ENCODE results near the gene ACVR1B.
"Not testable (repeated sequence)": the region's sequence is repeated elsewhere in the genome, so short reads cannot be mapped to it uniquely, and the experiment has no call there.

The ACVR1B gene

DNA sequence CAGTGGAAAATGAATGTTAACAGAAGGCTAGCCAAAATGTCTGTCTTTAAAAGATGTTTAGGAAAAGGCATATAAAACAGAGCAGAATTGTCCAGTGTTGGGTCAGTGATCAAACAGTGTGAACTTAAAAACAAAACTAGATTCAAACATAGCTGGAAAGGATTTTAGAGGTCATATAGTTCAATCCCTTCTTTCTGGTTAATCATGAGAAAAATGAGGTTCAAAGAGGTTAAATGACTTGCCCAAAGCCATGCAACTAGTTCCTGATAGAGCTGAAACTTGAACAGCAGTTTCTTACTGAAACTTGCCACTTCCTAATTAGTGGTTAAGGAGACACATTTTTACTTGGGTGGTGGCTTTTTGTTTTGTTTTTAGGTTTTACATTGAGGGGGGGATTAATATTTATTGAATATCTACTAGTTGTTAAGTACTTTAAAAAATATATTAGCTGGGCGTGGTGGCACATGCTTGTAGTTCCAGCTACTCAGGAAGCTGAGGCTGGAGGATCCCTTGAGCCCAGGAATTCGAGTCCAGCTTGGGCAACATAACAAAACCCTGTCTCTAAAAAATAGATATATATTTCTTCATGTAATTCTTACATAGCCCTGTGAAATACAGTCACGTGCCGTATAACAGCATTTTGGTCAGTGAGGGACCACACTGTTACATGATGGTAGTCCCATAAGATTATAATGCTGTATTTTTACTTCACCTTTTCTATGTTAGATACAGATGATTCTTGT, 20.4 kb downstream of the ACVR1B start:
- no peak for FAIRE-seq

DNA sequence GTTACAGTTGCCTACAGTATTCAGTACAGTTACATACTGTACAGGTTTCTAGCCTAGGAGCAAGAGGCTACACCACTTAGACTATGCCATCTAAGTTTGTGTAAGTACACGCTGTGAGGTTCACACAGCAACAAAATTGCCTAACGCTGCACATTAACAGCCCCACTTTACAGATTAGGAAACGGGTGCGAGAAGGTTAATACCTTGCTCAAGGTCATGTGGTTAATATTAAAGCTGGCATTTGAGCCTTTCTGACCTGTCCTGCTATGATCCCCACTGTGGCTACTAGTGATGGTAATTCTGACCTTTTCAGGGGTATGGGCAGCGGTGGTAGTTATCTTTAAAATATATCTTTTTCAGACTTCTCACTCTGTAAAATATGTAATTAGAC, 20.9 kb downstream of the ACVR1B start:
- no peak for FAIRE-seq

DNA sequence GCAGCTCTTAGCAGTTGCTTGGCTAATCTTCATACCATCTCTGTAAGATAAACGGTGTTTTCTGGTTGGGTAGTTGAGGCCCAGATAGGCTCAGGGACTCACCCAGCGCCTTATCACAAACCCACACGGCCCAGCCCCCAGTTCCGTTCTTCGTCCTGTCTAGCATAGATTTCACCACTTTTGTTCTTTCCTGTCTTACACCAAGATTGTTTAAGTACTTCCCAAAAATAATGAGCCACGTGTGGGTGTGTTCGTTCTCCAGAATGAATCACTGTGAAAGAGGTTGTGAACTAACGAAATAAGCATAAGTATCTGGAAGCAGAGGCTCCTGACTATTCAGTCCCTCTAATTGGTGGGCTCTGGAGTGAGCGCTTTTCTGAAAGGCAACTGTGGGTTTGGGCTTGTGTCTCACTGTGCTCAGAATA, 21.4 kb downstream of the ACVR1B start:
- no peak for FAIRE-seq

DNA sequence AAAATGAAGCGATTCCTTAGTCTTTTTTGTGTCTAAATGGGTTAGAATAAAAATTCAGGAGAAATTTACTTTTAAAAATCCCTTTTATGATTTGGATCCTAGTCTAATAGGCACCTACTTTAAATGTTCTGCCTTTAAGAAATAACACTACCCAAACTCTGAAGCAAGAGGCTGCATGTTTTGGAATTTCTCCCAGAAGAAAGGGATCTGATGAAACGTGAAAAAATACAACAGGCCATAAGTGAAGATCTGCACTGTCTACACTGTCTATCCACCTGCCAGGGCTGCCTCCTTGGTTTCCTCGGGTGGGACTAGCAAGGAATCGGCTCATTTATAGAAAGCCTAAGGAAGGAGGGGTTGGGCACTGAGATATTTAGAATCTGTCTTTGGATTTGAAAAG, 22.1 kb downstream of the ACVR1B start:
- no peak for FAIRE-seq

DNA sequence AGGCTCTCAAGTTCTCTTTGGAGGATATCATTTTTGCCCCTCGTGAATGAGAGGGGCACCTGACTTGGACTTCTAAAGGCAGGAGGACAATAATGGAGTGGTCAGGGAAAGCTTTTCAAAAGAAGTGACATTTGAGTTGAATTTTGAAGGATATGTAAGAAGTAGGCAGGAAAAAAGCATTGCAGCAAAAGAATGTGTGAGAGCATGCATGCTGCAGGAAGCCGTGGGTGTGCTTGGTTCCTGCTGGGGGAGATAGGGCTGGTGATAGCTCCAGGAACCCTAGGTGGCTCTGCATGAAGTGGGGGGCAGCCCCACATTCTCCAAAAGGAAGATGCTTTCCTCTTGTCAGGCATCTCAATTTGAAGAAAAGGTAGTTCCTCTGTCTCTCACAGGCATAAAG, 23.1 kb downstream of the ACVR1B start:
- no peak for FAIRE-seq

DNA sequence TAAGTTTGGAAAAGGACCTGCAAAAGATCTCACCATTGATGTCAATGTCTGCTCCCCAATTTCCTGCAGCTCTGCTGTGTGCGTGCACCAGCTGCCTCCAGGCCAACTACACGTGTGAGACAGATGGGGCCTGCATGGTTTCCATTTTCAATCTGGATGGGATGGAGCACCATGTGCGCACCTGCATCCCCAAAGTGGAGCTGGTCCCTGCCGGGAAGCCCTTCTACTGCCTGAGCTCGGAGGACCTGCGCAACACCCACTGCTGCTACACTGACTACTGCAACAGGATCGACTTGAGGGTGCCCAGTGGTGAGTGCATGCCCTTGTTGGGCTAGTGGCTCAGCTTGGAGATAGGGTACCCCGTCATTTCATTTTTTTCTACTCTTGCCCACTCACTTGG, 23.7 kb downstream of the ACVR1B start:
- FAIRE-seq: no peak

DNA sequence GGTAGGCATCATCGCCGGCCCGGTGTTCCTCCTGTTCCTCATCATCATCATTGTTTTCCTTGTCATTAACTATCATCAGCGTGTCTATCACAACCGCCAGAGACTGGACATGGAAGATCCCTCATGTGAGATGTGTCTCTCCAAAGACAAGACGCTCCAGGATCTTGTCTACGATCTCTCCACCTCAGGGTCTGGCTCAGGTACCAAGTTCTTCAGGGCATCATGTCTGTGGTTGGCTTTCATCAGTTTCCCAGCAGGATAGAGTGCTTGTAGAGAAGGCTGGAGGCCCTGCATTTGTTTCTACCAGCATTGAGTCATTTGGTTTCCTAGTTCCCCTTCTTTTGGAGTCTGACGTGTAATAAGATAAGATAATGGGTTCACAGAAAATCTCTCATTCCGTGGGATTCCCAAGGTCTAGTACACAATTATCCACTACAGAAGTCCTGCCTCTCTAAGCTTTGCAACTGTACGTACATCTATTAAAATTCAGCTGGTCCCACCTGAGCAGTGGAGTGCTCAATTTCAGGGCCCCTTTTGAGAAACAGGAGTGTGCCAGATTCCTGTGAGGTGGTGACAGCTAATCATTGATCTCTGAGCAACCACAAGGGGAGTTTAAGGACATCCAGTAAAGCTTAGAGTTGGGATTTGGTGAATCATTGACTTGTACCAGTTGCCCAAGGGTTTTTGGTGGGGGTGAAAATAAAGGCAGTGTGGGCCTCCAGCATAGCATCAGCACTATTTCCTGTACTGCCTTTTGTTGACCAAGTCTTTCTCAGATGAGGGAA, 25.1 kb downstream of the ACVR1B start:
- no peak for FAIRE-seq

DNA sequence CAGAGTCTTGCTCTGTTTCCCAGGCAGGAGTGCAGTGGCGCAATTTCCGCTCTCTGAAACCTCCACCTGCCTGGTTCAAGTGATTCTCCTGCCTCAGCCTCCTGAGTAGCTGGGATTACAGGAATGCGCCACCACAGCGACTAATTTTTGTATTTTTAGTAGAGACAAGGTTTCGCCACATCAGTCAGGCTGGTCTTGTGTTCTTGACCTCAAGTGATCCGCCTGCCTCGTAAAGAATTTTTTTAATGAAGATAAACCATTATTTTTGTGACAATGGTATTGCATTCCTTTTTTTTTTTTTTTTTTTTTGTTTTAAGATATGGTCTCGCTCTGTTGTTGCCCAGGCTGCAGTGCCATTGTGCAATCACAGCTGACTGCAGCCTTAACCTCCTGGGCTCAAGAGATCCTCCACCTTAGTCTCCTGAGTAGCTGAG, 25.8 kb downstream of the ACVR1B start:
- FAIRE-seq: no peak

DNA sequence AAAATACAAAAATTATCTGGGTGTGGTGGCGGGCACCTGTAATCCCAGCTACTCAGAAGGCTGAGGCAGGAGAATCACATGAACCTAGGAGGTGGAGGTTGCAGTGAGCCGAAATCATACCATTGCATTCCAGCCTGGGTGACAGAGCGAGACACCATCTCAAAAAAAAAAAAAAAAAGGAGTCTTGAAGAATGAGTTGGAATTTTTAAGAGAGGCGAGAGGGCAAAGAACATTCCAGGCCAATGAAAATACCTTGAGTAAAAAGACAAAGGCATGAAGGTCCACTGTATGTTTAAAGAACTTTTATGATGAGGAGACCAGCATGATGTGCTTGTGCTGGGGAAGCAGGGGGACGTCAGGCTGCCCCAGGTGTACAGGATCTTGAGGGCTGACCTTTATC, 27.8 kb downstream of the ACVR1B start:
- not testable (repeated sequence) for FAIRE-seq

DNA sequence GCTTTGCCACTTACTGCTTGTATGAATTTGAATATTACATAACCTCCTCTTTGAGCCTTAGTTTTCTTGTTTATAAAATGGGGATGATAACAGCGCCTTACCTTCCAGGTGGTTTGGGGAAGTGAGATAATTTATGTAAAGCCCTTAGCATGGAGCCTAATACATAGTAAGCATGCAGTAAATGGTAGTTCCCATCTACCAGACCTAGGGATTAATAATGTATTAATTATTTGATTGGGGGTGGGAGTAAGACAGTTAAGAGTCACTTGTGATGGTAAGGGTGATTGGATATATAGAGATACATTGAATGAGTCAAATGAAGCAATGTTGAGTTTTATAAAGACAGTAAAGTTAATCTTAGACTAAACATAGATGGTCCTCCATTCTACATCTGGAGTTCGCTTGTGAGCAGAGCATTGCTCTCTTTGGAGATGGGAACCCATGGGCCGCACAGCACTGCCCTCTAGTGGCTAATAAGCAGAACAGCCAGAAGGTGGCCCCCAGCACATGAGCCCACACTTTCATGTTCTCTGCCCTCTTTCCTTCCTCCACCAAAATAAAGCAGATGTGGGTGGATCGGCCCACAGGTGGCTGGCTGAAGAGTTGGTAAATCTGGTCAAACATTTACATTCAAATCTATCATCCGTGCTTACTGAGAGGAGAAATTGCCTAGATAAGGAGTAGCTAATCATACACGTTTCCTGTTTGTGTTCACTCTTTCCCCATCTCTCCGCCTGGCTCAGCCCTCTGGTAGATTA, 28.7 kb downstream of the ACVR1B start:
- FAIRE-seq: peak; percentile 63

DNA sequence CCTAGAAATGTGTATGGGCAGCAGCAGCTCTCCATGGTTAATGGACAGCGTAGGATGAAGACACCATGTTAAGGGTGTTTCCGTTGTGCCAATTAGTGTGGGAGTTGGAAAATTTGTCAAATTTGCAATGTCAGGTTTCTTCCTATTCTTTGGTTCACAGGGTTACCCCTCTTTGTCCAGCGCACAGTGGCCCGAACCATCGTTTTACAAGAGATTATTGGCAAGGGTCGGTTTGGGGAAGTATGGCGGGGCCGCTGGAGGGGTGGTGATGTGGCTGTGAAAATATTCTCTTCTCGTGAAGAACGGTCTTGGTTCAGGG, 29.3 kb downstream of the ACVR1B start:
- FAIRE-seq: no peak

DNA sequence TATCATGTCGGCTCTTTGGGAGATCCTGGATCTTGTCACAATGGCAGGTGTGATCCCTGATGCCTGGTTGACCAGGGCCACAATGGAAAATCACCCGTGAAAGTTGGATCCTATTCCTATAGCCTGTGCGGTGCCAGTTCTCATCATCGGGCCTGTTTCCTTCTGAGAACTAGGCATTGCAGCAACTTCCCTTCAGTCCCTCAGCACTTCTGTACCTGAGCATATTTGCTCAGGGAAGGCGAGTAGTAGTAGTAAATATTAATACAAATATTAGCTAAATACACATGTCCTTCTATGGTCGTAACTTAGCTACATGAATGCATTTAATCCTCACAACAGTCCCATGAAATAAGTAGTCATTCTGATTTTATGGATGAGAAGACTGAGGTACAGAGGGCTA, 33.2 kb downstream of the ACVR1B start:
- no peak for FAIRE-seq

DNA sequence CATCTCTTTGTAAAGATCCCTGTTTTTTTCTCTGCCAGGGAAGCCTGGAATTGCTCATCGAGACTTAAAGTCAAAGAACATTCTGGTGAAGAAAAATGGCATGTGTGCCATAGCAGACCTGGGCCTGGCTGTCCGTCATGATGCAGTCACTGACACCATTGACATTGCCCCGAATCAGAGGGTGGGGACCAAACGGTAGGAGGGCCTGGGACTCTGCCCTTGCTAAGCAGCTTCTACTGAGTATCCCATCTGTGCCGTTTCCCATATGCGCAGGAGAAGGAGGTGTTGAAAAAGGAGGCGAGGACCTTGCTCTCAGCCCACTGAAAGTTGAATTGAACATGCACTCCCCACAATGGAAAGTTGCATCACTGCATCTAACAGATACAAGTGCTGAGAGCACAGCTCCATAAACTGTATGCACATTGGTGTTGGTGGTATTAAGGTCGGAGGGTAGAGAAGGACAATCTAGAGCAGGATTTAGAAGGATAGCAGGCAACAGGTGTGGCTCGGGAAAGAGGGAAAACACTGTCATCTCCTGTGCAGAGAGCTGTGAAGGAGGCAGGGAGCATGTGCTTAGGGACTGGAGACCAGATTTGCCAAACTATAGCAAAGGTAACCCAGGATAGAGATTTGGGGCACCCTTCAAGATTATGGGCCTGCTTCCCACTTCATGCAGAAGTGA, 33.8 kb downstream of the ACVR1B start:
- no peak for FAIRE-seq

DNA sequence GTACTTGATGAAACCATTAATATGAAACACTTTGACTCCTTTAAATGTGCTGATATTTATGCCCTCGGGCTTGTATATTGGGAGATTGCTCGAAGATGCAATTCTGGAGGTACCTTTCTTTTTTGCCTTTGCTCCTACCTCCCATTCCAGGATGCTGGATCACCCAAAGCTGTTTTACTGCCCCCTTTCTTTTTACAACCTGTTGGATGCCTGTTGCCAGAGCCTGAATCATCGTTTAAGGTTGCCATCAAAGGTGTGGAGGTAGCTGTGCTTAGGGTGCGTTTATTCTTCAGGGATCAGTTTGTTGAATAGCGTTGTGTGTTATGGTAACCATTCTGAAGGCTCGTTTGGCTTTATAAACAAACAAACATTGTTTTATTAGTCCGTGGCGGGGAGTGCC, 35.3 kb downstream of the ACVR1B start:
- FAIRE-seq: no peak

DNA sequence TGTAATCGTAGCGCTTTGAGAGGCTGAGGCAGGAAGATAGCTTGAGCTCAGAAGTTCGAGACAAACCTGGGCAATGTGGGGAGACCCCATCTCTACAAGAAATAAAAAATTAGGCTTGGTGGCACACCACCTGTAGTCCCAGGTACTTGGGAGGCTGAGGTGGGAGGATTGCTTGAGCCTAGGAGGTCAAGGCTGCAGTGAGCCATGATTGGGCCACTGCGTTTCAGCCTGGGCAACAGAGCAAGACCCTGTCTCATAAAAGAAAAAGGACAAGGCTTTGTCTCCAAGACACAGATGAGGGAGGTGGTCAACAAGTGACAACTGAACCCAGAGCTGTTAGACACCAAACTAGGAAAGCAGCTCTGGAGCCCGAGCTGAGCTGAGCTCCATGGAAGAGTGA, 40.7 kb downstream of the ACVR1B start:
- no peak for FAIRE-seq

DNA sequence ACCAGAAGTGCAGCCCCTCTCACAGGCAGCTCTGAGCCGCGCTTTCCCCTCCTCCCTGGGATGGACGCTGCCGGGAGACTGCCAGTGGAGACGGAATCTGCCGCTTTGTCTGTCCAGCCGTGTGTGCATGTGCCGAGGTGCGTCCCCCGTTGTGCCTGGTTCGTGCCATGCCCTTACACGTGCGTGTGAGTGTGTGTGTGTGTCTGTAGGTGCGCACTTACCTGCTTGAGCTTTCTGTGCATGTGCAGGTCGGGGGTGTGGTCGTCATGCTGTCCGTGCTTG, 43.0 kb downstream of the ACVR1B start:
- no peak for FAIRE-seq

DNA sequence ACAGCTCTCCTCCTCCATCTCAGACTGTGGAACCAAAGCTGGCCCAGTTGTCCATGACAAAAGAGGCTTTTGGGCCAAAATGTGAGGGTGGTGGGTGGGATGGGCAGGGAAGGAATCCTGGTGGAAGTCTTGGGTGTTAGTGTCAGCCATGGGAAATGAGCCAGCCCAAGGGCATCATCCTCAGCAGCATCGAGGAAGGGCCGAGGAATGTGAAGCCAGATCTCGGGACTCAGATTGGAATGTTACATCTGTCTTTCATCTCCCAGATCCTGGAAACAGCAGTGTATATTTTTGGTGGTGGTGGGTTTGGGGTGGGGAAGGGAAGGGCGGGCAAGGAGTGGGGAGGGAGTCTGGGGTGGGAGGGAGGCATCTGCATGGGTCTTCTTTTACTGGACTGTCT, 43.5 kb downstream of the ACVR1B start:
- no peak for FAIRE-seq

DNA sequence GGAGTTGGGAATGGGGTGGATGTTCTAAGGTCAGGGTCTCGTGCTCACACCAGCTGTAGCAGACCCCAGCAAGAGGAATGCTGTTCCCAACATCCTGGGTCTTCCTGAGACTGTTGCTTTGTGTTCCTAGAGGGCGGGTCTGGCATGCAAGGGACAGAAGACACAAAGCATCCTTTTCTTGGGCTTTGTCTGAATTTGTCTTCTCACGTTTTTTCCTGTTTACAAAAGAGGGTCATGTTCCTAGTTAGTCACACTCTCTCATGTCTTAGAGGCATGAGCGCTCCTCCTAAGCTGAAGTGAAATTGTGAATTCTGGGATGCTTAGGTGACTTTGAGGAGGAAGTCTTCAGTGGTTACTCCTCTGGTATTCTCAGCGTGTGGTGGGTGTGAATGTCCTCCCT, 45.6 kb downstream of the ACVR1B start:
- FAIRE-seq: no peak

DNA sequence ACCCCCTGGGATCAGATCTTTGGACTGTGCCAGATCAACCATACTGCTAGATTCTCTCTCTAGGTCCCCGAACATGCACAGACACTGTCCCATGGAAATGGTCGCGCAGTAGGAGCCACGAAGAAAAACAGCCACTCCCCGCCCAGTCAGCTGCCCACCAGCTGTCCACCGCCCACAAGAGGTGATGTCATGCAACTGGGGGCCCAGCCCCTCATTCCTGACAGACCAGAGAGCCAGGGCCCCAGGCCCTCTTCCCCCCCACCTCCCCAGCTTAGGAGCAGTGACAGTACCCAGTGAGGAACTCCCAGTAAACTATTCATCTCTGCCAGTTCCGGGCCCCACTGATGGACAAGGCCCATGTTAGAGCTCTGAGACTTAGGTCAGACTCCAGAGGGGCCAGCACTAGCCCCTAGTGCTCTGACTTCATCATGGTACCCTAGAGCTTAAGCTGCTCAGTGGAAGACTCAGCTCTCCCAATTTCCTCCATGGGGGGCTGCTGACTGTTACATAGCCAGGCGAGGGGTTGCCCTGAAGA, 51.6 kb downstream of the ACVR1B start:
- no peak for FAIRE-seq

DNA sequence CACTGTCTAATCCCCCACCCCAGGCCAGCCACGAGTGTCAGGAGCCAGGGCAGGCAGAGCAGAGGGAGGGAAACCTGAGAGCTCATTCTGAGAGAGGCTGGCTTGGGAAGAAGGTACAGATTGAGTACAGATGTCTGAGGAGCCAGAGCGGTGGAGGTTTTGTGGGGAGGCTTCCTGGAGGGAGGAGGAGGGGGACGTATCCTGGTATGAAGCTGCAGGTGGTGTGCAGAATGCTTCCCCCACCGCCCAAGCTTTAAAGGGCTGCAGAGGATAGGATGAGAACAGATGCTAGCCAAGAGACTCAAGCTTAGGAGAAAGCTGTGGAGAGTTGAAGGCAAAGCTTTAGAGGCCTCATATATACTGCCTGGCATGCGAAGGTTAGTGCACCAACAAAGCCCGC, 52.1 kb downstream of the ACVR1B start:
- FAIRE-seq: no peak

DNA sequence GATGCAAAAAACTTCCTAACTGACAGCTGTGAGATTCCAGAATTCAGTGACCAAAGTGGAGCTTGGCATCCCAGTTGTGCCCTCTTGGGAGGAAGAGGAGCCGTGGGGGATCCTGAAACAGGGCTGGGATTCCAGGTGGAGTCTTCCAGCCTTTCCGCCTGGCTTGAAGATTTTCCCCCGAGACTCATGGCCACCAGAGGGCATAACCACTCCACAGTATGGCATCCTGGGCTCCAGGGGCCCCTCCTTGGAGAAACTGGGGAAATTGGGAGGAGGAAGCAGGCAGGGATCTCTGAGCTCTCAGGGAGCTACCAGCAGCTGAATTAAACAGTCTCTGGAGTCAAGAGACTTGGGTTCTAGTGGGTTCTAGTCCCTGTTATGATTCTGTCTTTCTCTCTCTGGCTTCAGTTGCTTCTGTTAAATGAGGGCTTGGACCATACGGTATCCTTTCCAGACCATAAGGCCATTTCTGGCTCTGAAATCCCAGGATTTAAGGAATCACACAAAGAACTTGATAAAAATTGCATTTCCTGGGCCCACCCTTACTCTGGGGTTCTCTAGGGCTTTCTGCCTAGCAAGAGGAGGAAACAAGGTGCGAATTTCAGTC, 52.6 kb downstream of the ACVR1B start:
- no peak for FAIRE-seq

DNA sequence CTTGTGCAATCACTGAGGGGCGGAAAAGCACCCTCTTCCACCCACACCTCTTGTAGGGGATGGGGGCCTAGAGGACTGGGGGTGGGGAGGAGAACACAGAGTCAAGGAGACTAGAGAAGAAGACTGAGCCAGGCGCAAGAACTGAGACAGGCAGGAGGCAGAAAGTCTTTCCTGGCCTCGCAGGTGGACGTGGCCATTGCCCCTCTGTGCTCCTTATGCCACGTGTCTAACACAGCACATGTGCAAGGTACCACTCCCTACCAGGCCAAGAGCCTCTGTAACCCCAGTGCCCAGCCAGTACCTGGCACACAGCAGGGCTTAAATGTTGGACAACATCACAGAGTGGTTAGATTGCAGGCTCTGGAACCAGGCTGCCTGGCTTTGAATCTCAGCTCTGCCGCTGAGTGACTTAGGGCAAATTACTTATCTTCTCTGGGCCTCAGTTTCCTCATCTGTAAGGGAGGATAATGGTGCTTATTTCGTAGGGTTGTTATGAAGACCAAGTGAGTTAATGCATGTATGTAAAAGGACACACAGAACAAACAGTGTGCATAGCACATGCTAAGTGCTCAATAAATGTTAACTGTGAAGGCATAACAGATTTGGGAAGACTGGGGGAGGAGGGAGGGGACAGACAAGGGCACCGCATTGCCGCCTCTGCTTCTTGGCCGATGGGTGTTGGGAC, 53.9 kb downstream of the ACVR1B start:
- no peak for FAIRE-seq

All from A204.1 (cell line).